ENCODE data around the gene CERCAM. TPM values are rescaled to one million over a fixed set of nuclear protein-coding genes. Genes with fewer than 3 reads are reported as not detected.

CERCAM gene
- total RNA-seq (2021) (10.1 and 14.7 TPM in 2 replicates), Bru-seq, nascent RNA (percentile 33 among the genes with signal in this experiment), BruChase-seq, experiment 1, labeled RNA remaining after a 2-hour chase (percentile 34 among the genes with signal in this experiment), BruChase-seq, experiment 2, labeled RNA remaining after a 6-hour chase (percentile 37 among the genes with signal in this experiment)
- long read RNA-seq, transcript CERCAM-201 (13 exons, 2,685 nt): major isoform, 15 of 20 reads
- long read RNA-seq, partial matches to known transcripts: 2 of 20 reads
- long read RNA-seq, other reads (novel, unspliced or antisense): 3 of 20 reads

- ChIA-PET CTCF (interaction anchor here (0.6 to 1.2 kb wide), 9 partner anchors 11 to 607 kb away, joined by 3 to 11 read pairs (median 4); partner anchors contain the start of gene SH3GLB2), POLR2A (ENCODE audit: low non-redundant PET) (interaction anchor here (0.6 kb wide), 3 partner anchors 57 to 1076 kb away, joined by 4 to 17 read pairs (median 9); no protein-coding TSS in a partner anchor)
- Histone ChIP-seq H3K9me3 (ENCODE audit: low read depth, low read length, poor library complexity, severe bottlenecking) (no peaks in the 10 kb centered on the region), H3K4me3 (ENCODE audit: low read depth, low read length, poor library complexity, severe bottlenecking) (peak within 1 kb of the TSS; percentile 91), H3K4me1 (ENCODE audit: insufficient read depth, low read length, poor library complexity, severe bottlenecking) (peaks cover 31% of the 10 kb centered on the region), H3K36me3 (ENCODE audit: insufficient read depth, low read length, poor library complexity, severe bottlenecking) (no peaks in the 10 kb centered on the region), H3K27ac (ENCODE audit: low read depth, low read length, poor library complexity, severe bottlenecking) (peak within 1 kb of the TSS; percentile 45), H3K27me3 (replicated peaks; ENCODE audit: insufficient read depth, low read depth, low read length, poor library complexity) (no peaks in the 10 kb centered on the region)
- no TSS peak for BruUV-seq (replicated peaks)
- intact Hi-C loops (cut with micrococcal nuclease; ENCODE audit: unreplicated experiment): no loop called here
- DNase-seq (ENCODE audit: low spot score): peak; percentile 66
- TF ChIP-seq EZH2 (IDR thresholded peaks at IDR 0.05; ENCODE audit: borderline replicate concordance, low read depth, low read length, poor library complexity, severe bottlenecking): no peak
- no peak for TF ChIP-seq CTCF (conservative IDR thresholded peaks at IDR 0.05; ENCODE audit: low read depth, low read length)
Observed at GRCh38 chr9:128420651-128421481, at the start of gene CERCAM. TSS of gene CERCAM (plus strand) at chr9:128420857. CDS start at chr9:128420878, 21 bp downstream.

GRCh38 chr9:128371630-128372117 is 49.0 kb upstream of the CERCAM start:
- H3K27me3 ChIP-seq (replicated peaks; ENCODE audit: insufficient read depth, low read depth, low read length, poor library complexity): no peaks in the 10 kb centered on the region
- CTCF ChIA-PET: interaction anchor here (1.2 kb wide), 1 partner anchor 9 kb away, joined by 4 read pairs; no protein-coding TSS in a partner anchor
- peak overlapping the region; percentile 77 for H3K27ac ChIP-seq (ENCODE audit: low read depth, low read length, poor library complexity, severe bottlenecking)
- peaks cover 6% of the 10 kb centered on the region for H3K4me1 ChIP-seq (ENCODE audit: insufficient read depth, low read length, poor library complexity, severe bottlenecking)
- H3K36me3 ChIP-seq (ENCODE audit: insufficient read depth, low read length, poor library complexity, severe bottlenecking): no peaks in the 10 kb centered on the region
- no peaks in the 10 kb centered on the region for H3K9me3 ChIP-seq (ENCODE audit: low read depth, low read length, poor library complexity, severe bottlenecking)
- intact Hi-C loops (cut with micrococcal nuclease; ENCODE audit: unreplicated experiment): no loop called here
- H3K4me3 ChIP-seq (ENCODE audit: low read depth, low read length, poor library complexity, severe bottlenecking): peak overlapping the region; percentile 91
- no peak for TF ChIP-seq EZH2 (IDR thresholded peaks at IDR 0.05; ENCODE audit: borderline replicate concordance, low read depth, low read length, poor library complexity, severe bottlenecking)
- TF ChIP-seq CTCF (conservative IDR thresholded peaks at IDR 0.05; ENCODE audit: low read depth, low read length): no peak
- BruUV-seq (replicated peaks): TSS peak; percentile 69
- DNase-seq (ENCODE audit: low spot score): no peak
- POLR2A ChIA-PET (ENCODE audit: low non-redundant PET): interaction anchor here (0.6 to 1.0 kb wide), 3 partner anchors 9 to 948 kb away, joined by 4 to 14 read pairs (median 8); partner anchors contain the start of gene ZNF79

GRCh38 chr9:128372188-128372641 is 48.4 kb upstream of the CERCAM start:
- no peaks in the 10 kb centered on the region for H3K9me3 ChIP-seq (ENCODE audit: low read depth, low read length, poor library complexity, severe bottlenecking)
- H3K27ac ChIP-seq (ENCODE audit: low read depth, low read length, poor library complexity, severe bottlenecking): peak overlapping the region; percentile 77
- H3K36me3 ChIP-seq (ENCODE audit: insufficient read depth, low read length, poor library complexity, severe bottlenecking): no peaks in the 10 kb centered on the region
- TF ChIP-seq CTCF (conservative IDR thresholded peaks at IDR 0.05; ENCODE audit: low read depth, low read length): no peak
- TF ChIP-seq EZH2 (IDR thresholded peaks at IDR 0.05; ENCODE audit: borderline replicate concordance, low read depth, low read length, poor library complexity, severe bottlenecking): no peak
- ChIA-PET POLR2A (ENCODE audit: low non-redundant PET) (no interaction called here), CTCF (interaction anchor here (0.5 kb wide), 1 partner anchor 39 kb away, joined by 3 read pairs; no protein-coding TSS in a partner anchor)
- H3K4me1 ChIP-seq (ENCODE audit: insufficient read depth, low read length, poor library complexity, severe bottlenecking): peaks cover 6% of the 10 kb centered on the region
- intact Hi-C loops (cut with micrococcal nuclease; ENCODE audit: unreplicated experiment): no loop called here
- DNase-seq (ENCODE audit: low spot score): no peak
- no peaks in the 10 kb centered on the region for H3K27me3 ChIP-seq (replicated peaks; ENCODE audit: insufficient read depth, low read depth, low read length, poor library complexity)
- peak overlapping the region; percentile 91 for H3K4me3 ChIP-seq (ENCODE audit: low read depth, low read length, poor library complexity, severe bottlenecking)
- BruUV-seq (replicated peaks): no TSS peak
